Stomach (tissue), 9 donors: ENCODE measurements around the gene EDARADD. TPM values are rescaled to one million over a fixed set of nuclear protein-coding genes. Genes with fewer than 3 reads are reported as not detected.

Source experiments
- DNase-seq, 2 donors: peaks; one replicate each; pipeline versions ENCODE4 v3.0.0 to v3.0.0-alpha.2; 2013 to 2019
- H3K27ac ChIP-seq, 5 donors: fragments of 200-600 bp in 4 of 5; sonication (generic) in 4 of 5; one replicate each; pipeline ENCODE4 v1.5.1; 2013 to 2019; ENCODE audit warnings: mild to moderate bottlenecking in 1 of 5, moderate library complexity in 1 of 5
- H3K27me3 ChIP-seq, 3 donors: fragments of 200-600 bp; sonication (generic); one replicate each; pipeline ENCODE4 v1.5.1; 2017 to 2019; ENCODE audit warnings: mixed run types in 1 of 3
- H3K36me3 ChIP-seq, 4 donors: fragments of 200-600 bp; sonication (generic); 1 replicate in 3 of 4; 2 replicates in 1 of 4; pipeline ENCODE4 v1.5.1; 2016 to 2019
- H3K4me1 ChIP-seq, 4 donors: fragments of 200-600 bp; sonication (generic); one replicate each; pipeline ENCODE4 v1.5.1; 2016 to 2019
- H3K4me3 ChIP-seq, 4 donors: fragments of 200-600 bp; sonication (generic) in 3 of 4; one replicate each; pipeline ENCODE4 v1.5.1; 2016 to 2019; ENCODE audit warnings: mild to moderate bottlenecking in 1 of 4
- H3K9me3 ChIP-seq, 4 donors: fragments of 200-600 bp; sonication (generic); one replicate each; pipeline ENCODE4 v1.5.1; 2016 to 2019
- EP300 ChIP-seq: sonication (generic); formaldehyde crosslinking; IDR thresholded peaks from one replicate; pipeline ENCODE4 v1.6.1; 2017; ENCODE audit warnings: antibody characterized with exemption
- POLR2A ChIP-seq, 4 donors: fragments of 450-650 bp; IDR thresholded peaks; one replicate each; pipeline ENCODE4 v1.6.1; 2016; ENCODE audit warnings: antibody characterized with exemption in 4 of 4, control low read depth in 2 of 4, mild to moderate bottlenecking in 1 of 4, moderate library complexity in 1 of 4
- POLR2AphosphoS5 ChIP-seq, 3 donors: sonication (generic); formaldehyde crosslinking; IDR thresholded peaks; one replicate each; pipeline ENCODE4 v1.6.1; 2016; ENCODE audit warnings: antibody characterized with exemption in 3 of 3
- WGBS, 5 donors: extraction: QIAGEN DNeasy Blood & Tissue Kit in 3 of 5; methylation state at CpG; one replicate each; pipeline versions ENCODE4 v1.1.5 to v1.1.7; 2013 to 2018; 5-methylcytosine and 5-hydroxymethylcytosine counted together
- intact Hi-C: fragments of 100-400 bp; cut with DNase I; formaldehyde crosslinking; loops from one replicate; pipeline ENCODE4 v1.15.1; 2023; ENCODE audit warnings: low total_unique reads
- polyA plus RNA-seq, 3 donors: library from polyadenylated mRNA; stranded (reverse); fragments of 200-250 nt; gene quantifications; one replicate each; pipeline ENCODE4 v1.2.3, GENCODE V29; 2013
- total RNA-seq, 5 donors: library from RNA; depleted of rRNA; stranded (reverse); fragments of >200 nt; gene quantifications; one replicate each; pipeline versions ENCODE4 v1.1.0 to v1.2.3, GENCODE V29; 2014 to 2016
- TF ChIP-seq, protein P1 (sequence below), 7 experiments: fragments of 450-650 bp in 4 of 7; fragments of 200-600 bp in 3 of 7; sonication (generic) in 3 of 7; IDR thresholded peaks; one replicate each; pipeline ENCODE4 v1.5.1; 2016 to 2019; ENCODE audit warnings: antibody characterized with exemption in 7 of 7, control low read depth in 2 of 7, mild to moderate bottlenecking in 1 of 7
- donor health status: healthy with polysubstance abuse.
- donor health status: Bipolar disorder and iron deficiency.
- donor health status: healthy.

Gene EDARADD
- total and polyA plus RNA-seq, 8 donors: 3.7 to 13.8 (median 6.6) TPM; not detected in 1

DNA sequence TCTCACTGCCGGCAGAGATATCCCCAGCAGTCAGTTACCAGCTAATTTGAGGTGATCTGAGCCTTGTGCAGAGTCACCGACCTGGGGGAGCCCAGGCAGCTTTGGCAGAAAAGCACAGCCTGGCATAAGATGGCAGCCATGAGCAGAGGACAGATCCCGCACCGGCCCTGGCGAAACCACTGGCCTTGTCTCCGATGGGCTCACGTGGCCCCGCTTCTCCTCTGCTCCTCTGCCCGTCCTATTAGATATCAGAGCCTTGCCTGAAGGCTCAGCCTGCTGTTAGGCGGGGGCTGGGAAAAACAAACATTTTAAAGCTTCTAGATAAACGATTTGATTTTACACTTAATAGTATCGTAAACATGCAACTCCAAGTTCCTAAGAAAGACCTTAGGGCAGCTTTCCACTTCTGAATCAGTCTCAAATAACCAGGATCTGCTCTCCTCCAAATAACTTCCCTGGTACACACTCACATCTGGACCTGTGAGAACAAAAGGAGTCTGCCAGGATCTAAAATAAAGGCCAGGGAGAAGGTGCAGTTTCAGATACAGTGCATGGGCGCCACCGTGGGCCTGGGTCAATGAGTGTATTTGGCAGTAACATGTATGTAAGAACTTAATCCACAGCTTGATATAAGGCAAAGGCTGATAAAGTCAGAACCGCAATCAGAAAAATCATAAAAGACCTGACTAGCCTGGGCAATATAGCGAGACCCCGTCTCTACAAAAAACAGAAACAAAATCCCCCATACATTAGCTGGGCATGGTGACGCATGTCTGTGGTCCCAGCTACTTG is 10.0 kb downstream of the EDARADD start:
- Histone ChIP-seq H3K4me3 (no peak overlapping the region), H3K27me3 (no peaks in the 10 kb centered on the region), H3K27ac (peak overlapping the region in 3 of 5 donors; percentile 25 to 71 (median 45)), H3K4me1 (peaks cover 0 to 24% (median 9%) of the 10 kb centered on the region in 4 donors), H3K9me3 (no peaks in the 10 kb centered on the region), H3K36me3 (no peaks in the 10 kb centered on the region)
- WGBS, 5 donors: 34 to 64% (median 47%) methylated on average over 17 to 18 of the region's 18 CpGs
- TF ChIP-seq EP300 (no peak), POLR2A (IDR thresholded peaks at IDR 0.05) (no peak), POLR2AphosphoS5 (IDR thresholded peaks at IDR 0.05) (no peak)
- intact Hi-C loops: no loop called here
- DNase-seq: no peak

DNA sequence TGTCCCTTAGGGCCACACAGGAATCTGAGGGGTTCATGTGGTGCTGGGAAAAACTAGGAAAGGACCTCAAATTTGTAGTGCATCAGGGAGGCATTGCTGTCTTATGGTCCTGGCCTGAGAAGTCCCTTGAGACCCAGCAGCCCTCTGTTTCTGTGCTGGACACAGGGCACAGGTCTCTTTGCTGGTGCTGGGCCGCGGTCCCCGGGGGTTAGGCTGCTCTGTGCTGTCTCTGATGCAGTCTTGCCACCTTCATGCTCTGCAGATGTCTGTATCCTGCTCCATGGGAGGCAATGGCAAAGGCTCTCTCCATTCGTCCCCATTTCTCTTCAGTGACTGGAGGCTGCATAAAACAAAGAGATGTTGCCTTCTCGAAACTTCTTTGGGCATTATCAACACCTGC is 13.0 kb downstream of the EDARADD start:
- Histone ChIP-seq H3K27me3 (no peaks in the 10 kb centered on the region), H3K36me3 (no peaks in the 10 kb centered on the region), H3K4me3 (no peak overlapping the region), H3K9me3 (no peaks in the 10 kb centered on the region), H3K4me1 (peaks cover 0 to 12% (median 4%) of the 10 kb centered on the region in 4 donors), H3K27ac (no peak overlapping the region)
- TF ChIP-seq POLR2AphosphoS5 (IDR thresholded peaks at IDR 0.05): no peak
- TF ChIP-seq, protein P1, sequence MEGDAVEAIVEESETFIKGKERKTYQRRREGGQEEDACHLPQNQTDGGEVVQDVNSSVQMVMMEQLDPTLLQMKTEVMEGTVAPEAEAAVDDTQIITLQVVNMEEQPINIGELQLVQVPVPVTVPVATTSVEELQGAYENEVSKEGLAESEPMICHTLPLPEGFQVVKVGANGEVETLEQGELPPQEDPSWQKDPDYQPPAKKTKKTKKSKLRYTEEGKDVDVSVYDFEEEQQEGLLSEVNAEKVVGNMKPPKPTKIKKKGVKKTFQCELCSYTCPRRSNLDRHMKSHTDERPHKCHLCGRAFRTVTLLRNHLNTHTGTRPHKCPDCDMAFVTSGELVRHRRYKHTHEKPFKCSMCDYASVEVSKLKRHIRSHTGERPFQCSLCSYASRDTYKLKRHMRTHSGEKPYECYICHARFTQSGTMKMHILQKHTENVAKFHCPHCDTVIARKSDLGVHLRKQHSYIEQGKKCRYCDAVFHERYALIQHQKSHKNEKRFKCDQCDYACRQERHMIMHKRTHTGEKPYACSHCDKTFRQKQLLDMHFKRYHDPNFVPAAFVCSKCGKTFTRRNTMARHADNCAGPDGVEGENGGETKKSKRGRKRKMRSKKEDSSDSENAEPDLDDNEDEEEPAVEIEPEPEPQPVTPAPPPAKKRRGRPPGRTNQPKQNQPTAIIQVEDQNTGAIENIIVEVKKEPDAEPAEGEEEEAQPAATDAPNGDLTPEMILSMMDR (IDR thresholded peaks at IDR 0.05): no peak
- TF ChIP-seq POLR2A (IDR thresholded peaks at IDR 0.05): no peak
- TF ChIP-seq EP300: no peak
- intact Hi-C loops: no loop called here
- WGBS, 5 donors: 72 to 85% (median 77%) methylated on average over 5 of the region's 5 CpGs
- DNase-seq: no peak

DNA sequence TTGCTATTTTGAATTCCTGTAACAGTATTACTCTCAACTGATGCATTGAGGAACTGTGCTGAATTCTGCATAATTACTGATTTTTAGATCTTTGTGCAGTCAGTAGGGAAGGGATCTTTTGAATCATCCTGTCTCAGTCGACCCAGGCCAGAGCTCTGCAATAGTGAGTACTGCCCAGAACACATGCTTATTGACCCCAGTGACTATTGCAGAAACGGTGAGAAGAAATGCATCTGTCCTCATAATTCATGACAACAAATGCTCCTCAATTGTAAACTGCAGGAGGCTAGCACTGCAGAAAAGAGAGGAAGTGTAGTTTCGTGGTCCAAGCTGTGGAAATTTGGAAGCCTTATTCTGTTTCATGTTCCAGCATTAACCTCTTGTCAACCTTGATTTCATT is 19.6 kb downstream of the EDARADD start:
- DNase-seq: no peak
- Histone ChIP-seq H3K27me3 (no peaks in the 10 kb centered on the region), H3K9me3 (no peaks in the 10 kb centered on the region), H3K4me3 (no peak overlapping the region), H3K4me1 (peaks cover 0 to 14% (median 7%) of the 10 kb centered on the region in 4 donors), H3K27ac (peak overlapping the region in 2 of 5 donors; percentile 11 to 16), H3K36me3 (no peaks in the 10 kb centered on the region)
- WGBS, 5 donors: 11 to 29% (median 19%) methylated on average over 3 of the region's 3 CpGs
- TF ChIP-seq POLR2AphosphoS5 (IDR thresholded peaks at IDR 0.05): no peak
- no peak for TF ChIP-seq POLR2A (IDR thresholded peaks at IDR 0.05)
- no peak for TF ChIP-seq EP300
- TF ChIP-seq, protein P1 (IDR thresholded peaks at IDR 0.05): no peak
- intact Hi-C loops: no loop called here

DNA sequence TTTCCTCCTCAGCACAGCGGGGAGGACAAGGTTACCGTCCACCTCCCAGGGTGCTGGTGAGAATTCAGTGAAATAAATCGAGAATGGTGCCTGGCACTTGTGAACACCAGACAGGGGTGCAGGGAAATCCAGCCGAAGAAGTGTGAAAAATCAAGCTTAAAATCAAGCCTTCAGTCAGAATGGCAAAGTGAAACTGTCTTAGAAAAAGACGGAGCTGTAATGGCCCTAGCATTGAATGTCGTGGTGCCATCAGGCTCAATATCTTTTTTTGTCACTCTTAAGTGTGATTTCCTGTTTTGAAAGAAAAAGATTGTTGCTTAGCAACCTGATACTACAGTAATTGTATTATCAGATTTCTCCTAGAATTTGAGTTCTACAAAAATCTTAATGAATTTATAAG is 22.1 kb downstream of the EDARADD start:
- no peak overlapping the region for H3K4me3 ChIP-seq
- no peaks in the 10 kb centered on the region for H3K27me3 ChIP-seq
- peak in 1 of 2 donors; percentile 46 for DNase-seq
- peaks cover 0 to 14% (median 7%) of the 10 kb centered on the region in 4 donors for H3K4me1 ChIP-seq
- H3K36me3 ChIP-seq: no peaks in the 10 kb centered on the region
- intact Hi-C loops: no loop called here
- WGBS, 5 donors: 45 to 64% (median 51%) methylated on average over 6 of the region's 6 CpGs
- no peaks in the 10 kb centered on the region for H3K9me3 ChIP-seq
- peak overlapping the region in 4 of 5 donors; percentile 15 to 44 (median 36) for H3K27ac ChIP-seq
- TF ChIP-seq POLR2AphosphoS5 (IDR thresholded peaks at IDR 0.05): no peak
- TF ChIP-seq POLR2A (IDR thresholded peaks at IDR 0.05): no peak
- TF ChIP-seq, protein P1 (IDR thresholded peaks at IDR 0.05): no peak
- no peak for TF ChIP-seq EP300

DNA sequence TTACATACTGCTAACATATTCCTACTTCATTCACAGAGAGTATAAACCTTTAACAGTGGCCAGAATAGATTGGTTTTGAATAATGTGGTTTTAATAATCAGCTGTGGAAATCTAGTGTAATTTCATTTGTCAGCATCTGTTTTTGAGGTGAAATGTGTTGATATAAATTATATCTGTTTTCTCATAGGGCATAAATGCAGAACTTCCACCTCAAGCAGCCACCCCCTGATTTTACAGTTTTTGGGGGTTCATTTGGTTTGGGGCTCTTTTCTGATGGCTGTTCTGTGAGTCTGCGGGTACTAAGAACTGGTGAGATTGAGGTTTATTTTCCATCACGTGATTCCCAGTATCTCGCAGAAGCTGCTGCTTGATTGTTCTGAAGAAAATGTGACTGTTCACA is 23.2 kb downstream of the EDARADD start:
- Histone ChIP-seq H3K4me1 (peaks cover 0 to 14% (median 7%) of the 10 kb centered on the region in 4 donors), H3K4me3 (no peak overlapping the region), H3K27me3 (no peaks in the 10 kb centered on the region), H3K27ac (no peak overlapping the region), H3K36me3 (no peaks in the 10 kb centered on the region), H3K9me3 (no peaks in the 10 kb centered on the region)
- no peak for DNase-seq
- 81 to 94% (median 86%) methylated on average over 3 of the region's 3 CpGs for WGBS, 5 donors
- intact Hi-C loops: no loop called here
- TF ChIP-seq, protein P1 (IDR thresholded peaks at IDR 0.05): no peak
- TF ChIP-seq POLR2AphosphoS5 (IDR thresholded peaks at IDR 0.05): no peak
- TF ChIP-seq POLR2A (IDR thresholded peaks at IDR 0.05): no peak
- TF ChIP-seq EP300: no peak
